SK-N-SH (cell line): ENCODE results near the gene SELENOM. TPM values are rescaled to one million over a fixed set of nuclear protein-coding genes. Genes with fewer than 3 reads are reported as not detected.
A peak's percentile ranks its signal among the peaks of the same experiment; 100 is the strongest.

Experiments
- CTCF ChIA-PET: fragments of 300-600, 350-600 bp; formaldehyde crosslinking; extraction: SDS; loops from one replicate; lab custom pipeline; 2021; lab: Yijun Ruan, JAX
- POLR2A ChIA-PET: fragments of 350-600 bp; sonication (Branson Sonifier 250); formaldehyde crosslinking; extraction: SDS; loops from one replicate; lab custom pipeline; 2020; ENCODE audit warnings: antibody characterized with exemption, inconsistent platforms; lab: Yijun Ruan, JAX
- DNase-seq: peaks from one replicate; pipeline ENCODE4 v3.0.0; 2012
- H2AFZ ChIP-seq: fragments of 200-600 bp; sonication (generic); 2 replicates; pipeline ENCODE4 v1.8.1; 2016; ENCODE audit warnings: antibody characterized with exemption, mild to moderate bottlenecking, low read depth
- H3F3A ChIP-seq: fragments of 200-600 bp; sonication (generic); replicated peaks from 2 replicates; pipeline ENCODE3; 2016; ENCODE audit warnings: antibody characterized with exemption, mild to moderate bottlenecking; ENCODE audit not compliant: insufficient read depth
- H3K27ac ChIP-seq, 2 experiments: fragments of 200-500 bp in 1 of 2; fragments of 200-600 bp in 1 of 2; sonication (Bioruptor generic) in 1 of 2; sonication (generic), shearing (Covaris generic) in 1 of 2; 2 replicates each; pipeline versions ENCODE4 v1.5.1 to v1.6.1; 2014 to 2016; ENCODE audit warnings: low read depth in 2 of 2, inconsistent platforms in 1 of 2, low read length in 1 of 2, mild to moderate bottlenecking in 1 of 2, mixed read lengths in 1 of 2
- H3K27me3 ChIP-seq: fragments of 200-600 bp; sonication (generic), shearing (Covaris generic); 2 replicates; pipeline ENCODE4 v1.6.1; 2016; ENCODE audit warnings: mixed run types; ENCODE audit not compliant: insufficient read depth
- H3K36me3 ChIP-seq, 2 experiments: fragments of 200-500 bp in 1 of 2; fragments of 200-600 bp in 1 of 2; sonication (Bioruptor generic) in 1 of 2; sonication (generic) in 1 of 2; replicated peaks in 1 of 2; 2 replicates each; pipeline versions ENCODE3 to v1.5.1; 2014 to 2016; ENCODE audit warnings: low read length in 1 of 2, mild to moderate bottlenecking in 1 of 2; ENCODE audit not compliant: insufficient read depth in 2 of 2, control insufficient read depth in 1 of 2
- H3K4me1 ChIP-seq, 2 experiments: fragments of 200-500 bp in 1 of 2; fragments of 200-600 bp in 1 of 2; sonication (Bioruptor generic) in 1 of 2; sonication (generic), shearing (Covaris generic) in 1 of 2; 2 replicates each; pipeline versions ENCODE4 v1.5.1 to v1.6.1; 2014 to 2016; ENCODE audit warnings: low read depth in 1 of 2, low read length in 1 of 2, mixed run types in 1 of 2; ENCODE audit not compliant: insufficient read depth in 2 of 2, control insufficient read depth in 1 of 2
- H3K4me2 ChIP-seq: fragments of 200-600 bp; sonication (generic), shearing (Covaris generic); 2 replicates; pipeline ENCODE4 v1.6.1; 2017; ENCODE audit warnings: mixed run types
- H3K4me3 ChIP-seq, 2 experiments: fragments of 200-500 bp in 1 of 2; fragments of 200-600 bp in 1 of 2; sonication (Bioruptor generic) in 1 of 2; sonication (generic), shearing (Covaris generic) in 1 of 2; 2 replicates each; pipeline versions ENCODE4 v1.5.1 to v1.8.1; 2014 to 2016; ENCODE audit warnings: low read depth in 2 of 2, inconsistent platforms in 1 of 2, low read length in 1 of 2, mild to moderate bottlenecking in 1 of 2, mixed read lengths in 1 of 2, moderate library complexity in 1 of 2
- H3K79me2 ChIP-seq: fragments of 200-600 bp; sonication (generic); 2 replicates; pipeline ENCODE4 v1.8.1; 2017; ENCODE audit warnings: mild to moderate bottlenecking; ENCODE audit not compliant: insufficient read depth
- H3K9ac ChIP-seq: fragments of 200-600 bp; sonication (generic); 2 replicates; pipeline ENCODE4 v1.6.1; 2017; ENCODE audit warnings: mixed run types
- H3K9me2 ChIP-seq: fragments of 200-600 bp; sonication (generic); 2 replicates; pipeline ENCODE4 v1.6.1; 2017; ENCODE audit warnings: mixed run types
- H3K9me3 ChIP-seq: fragments of 200-600 bp; sonication (generic); 2 replicates; pipeline ENCODE4 v1.6.1; 2017; ENCODE audit warnings: mixed run types, mild to moderate bottlenecking, moderate library complexity
- H4K20me1 ChIP-seq: fragments of 200-600 bp; sonication (generic); 2 replicates; pipeline ENCODE4 v1.6.1; 2017; ENCODE audit warnings: mild to moderate bottlenecking, mixed run types; ENCODE audit not compliant: insufficient read depth
- EP300 ChIP-seq, 2 experiments: IDR thresholded peaks; 2 replicates each; pipeline versions ENCODE4 v1.4.0 to v1.6.1; 2012; ENCODE audit warnings: borderline replicate concordance in 1 of 2, low read depth in 1 of 2, low read length in 1 of 2
- EZH2phosphoT487 ChIP-seq: fragments of 200-600 bp; sonication (generic); IDR thresholded peaks from 2 replicates; pipeline ENCODE4 v1.6.1; 2017; ENCODE audit warnings: low read depth, mixed run types, mild to moderate bottlenecking, antibody characterized with exemption, moderate library complexity, borderline replicate concordance
- FOSL2 ChIP-seq: IDR thresholded peaks from 2 replicates; pipeline ENCODE4 v1.4.0; 2012; ENCODE audit warnings: low read depth, mild to moderate bottlenecking, moderate library complexity, borderline replicate concordance
- GATA2 ChIP-seq: sonication (generic); formaldehyde crosslinking; IDR thresholded peaks from 2 replicates; pipeline ENCODE4 v1.5.0; 2020; ENCODE audit warnings: mild to moderate bottlenecking, missing genetic modification reagents
- JUND ChIP-seq: IDR thresholded peaks from 2 replicates; pipeline ENCODE4 v1.4.0; 2012
- NFIC ChIP-seq: IDR thresholded peaks from 2 replicates; pipeline ENCODE4 v1.4.0; 2012; ENCODE audit warnings: borderline replicate concordance
- RCOR1 ChIP-seq: fragments of 150-350 bp; IDR thresholded peaks from 2 replicates; pipeline ENCODE4 v1.6.1; 2017; ENCODE audit warnings: antibody characterized with exemption, low read length
- RFX5 ChIP-seq: IDR thresholded peaks from 2 replicates; pipeline ENCODE4 v1.6.1; 2012; ENCODE audit warnings: mild to moderate bottlenecking, improper control_type of control experiment, low read length
- USF1 ChIP-seq: IDR thresholded peaks from 2 replicates; pipeline ENCODE4 v1.4.0; 2012; ENCODE audit warnings: low read depth, borderline replicate concordance
- USF2 ChIP-seq: fragments of 150-350 bp; IDR thresholded peaks from 2 replicates; pipeline ENCODE4 v1.6.1; 2017; ENCODE audit warnings: antibody characterized with exemption, low read length, low read depth, borderline replicate concordance
- WGBS: methylation state at CpG from one replicate; pipeline ENCODE4 v1.1.6; 2017; ENCODE audit warnings: low lambda C conversion rate; 5-methylcytosine and 5-hydroxymethylcytosine counted together
- polyA plus RNA-seq, 3 experiments: library from polyadenylated mRNA; depleted of rRNA; stranded (reverse); fragments of >200 nt; gene quantifications; 2 replicates each; pipeline ENCODE4 v1.2.3, GENCODE V29; 2012
- TF ChIP-seq, protein P1 (sequence below): IDR thresholded peaks from 2 replicates; pipeline ENCODE4; 2012
- TF ChIP-seq, protein P2 (sequence below): IDR thresholded peaks from 2 replicates; pipeline ENCODE4 v1.4.0; 2012; ENCODE audit warnings: low read depth
- TF ChIP-seq, protein P3 (sequence below): IDR thresholded peaks from 2 replicates; pipeline ENCODE4 v1.4.0; 2012; ENCODE audit warnings: low read depth, borderline replicate concordance
- TF ChIP-seq, protein P4 (sequence below): IDR thresholded peaks from 2 replicates; pipeline ENCODE4 v1.6.1; 2012; ENCODE audit warnings: mild to moderate bottlenecking, low read depth, low read length, moderate library complexity

SELENOM gene
- polyA plus RNA-seq, 1 of the 3 experiments (the other 2 are of a cell fraction) = 117 TPM

- no peaks in the 10 kb centered on the region for H3K9me2 ChIP-seq
- peaks cover under 1% of the 10 kb centered on the region for H3F3A ChIP-seq
- H3K36me3 ChIP-seq = peaks cover 12 to 39% of the 10 kb centered on the region in 2 experiments
- POLR2A ChIA-PET = interaction anchor here (1.2 kb wide), 2 partner anchors 9 to 13 kb away, joined by 3 to 7 read pairs; partner anchors contain the start of gene SMTN
- H3K4me3 ChIP-seq = no peak overlapping the region
- no peak overlapping the region for H3K4me2 ChIP-seq
- no peaks in the 10 kb centered on the region; a peak in 1 of 4 replicates for H3K4me1 ChIP-seq
- no peaks in the 10 kb centered on the region for H3K9me3 ChIP-seq
- 70% methylated on average over 3 of the region's 5 CpGs for WGBS
- no peak for TF ChIP-seq RCOR1
- no peak for TF ChIP-seq USF2
- TF ChIP-seq FOSL2 = no peak
- TF ChIP-seq, protein P1, sequence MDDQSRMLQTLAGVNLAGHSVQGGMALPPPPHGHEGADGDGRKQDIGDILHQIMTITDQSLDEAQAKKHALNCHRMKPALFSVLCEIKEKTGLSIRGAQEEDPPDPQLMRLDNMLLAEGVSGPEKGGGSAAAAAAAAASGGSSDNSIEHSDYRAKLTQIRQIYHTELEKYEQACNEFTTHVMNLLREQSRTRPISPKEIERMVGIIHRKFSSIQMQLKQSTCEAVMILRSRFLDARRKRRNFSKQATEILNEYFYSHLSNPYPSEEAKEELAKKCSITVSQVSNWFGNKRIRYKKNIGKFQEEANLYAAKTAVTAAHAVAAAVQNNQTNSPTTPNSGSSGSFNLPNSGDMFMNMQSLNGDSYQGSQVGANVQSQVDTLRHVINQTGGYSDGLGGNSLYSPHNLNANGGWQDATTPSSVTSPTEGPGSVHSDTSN = no peak
- TF ChIP-seq JUND = no peak
- TF ChIP-seq EP300 (IDR thresholded peaks at IDR 0.05; ENCODE audit: borderline replicate concordance in 1 of 2, low read depth in 1 of 2, low read length in 1 of 2) = no peak
- no peak for TF ChIP-seq USF1
- TF ChIP-seq, all 33 proteins: peak for 0
- no peaks in the 10 kb centered on the region for H3K79me2 ChIP-seq
- peak; percentile 22 for DNase-seq
- CTCF ChIA-PET = interaction anchor here (1.0 to 4.7 kb wide), 8 partner anchors 9 to 179 kb away, joined by 3 to 39 read pairs (median 8); partner anchors contain the start of genes LIMK2, SELENOM and SMTN
- no peaks in the 10 kb centered on the region for H4K20me1 ChIP-seq
- no peaks in the 10 kb centered on the region for H3K27me3 ChIP-seq
- H3K27ac ChIP-seq = no peak overlapping the region
- no peak overlapping the region for H3K9ac ChIP-seq
- H2AFZ ChIP-seq = no peak overlapping the region
Measured at GRCh38 chr22:31094021-31094551, 13.3 kb downstream of the SELENOM start.

DNA sequence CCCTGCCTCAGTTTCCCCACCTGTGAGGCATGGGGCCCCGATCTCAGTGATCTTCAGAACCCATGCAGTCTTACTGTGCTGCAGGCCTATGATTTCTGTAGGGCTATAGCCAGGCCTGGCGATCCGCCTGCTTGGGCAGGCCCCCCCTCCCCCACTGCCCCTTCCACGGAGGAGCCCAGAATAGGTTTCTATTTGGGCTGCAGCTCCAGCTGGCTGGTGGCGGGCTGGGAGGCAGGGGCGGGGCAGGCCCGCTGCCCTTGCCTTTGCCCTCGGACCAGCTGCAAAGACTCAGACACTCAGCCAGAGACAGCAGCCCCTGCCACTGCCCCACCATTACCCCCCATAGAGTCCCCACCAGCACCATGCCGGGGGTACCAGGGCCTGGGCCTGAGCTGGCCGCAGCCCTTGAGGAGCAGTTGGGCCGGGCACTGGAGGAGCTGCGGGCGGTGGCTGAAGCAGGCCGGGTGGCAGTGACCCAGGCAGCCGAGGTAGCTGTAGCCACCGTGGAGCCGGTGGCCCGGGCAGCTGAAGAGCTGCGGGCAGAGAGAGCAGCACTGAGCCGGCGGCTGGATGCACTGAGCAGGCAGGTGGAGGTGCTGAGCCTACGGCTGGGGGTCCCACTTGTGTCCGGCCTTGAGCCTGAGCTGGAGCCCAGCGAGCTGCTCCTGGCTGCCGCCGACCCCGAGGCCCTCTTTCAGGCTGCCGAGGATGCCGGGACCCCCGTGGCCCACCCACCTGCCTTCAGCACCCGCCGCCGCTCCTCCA, 14.1 kb downstream of the SELENOM start:
- DNase-seq = peak; percentile 31
- WGBS = 97% methylated on average over 10 of the region's 33 CpGs
- H3K4me2 ChIP-seq = no peak overlapping the region
- ChIA-PET CTCF (interaction anchor here (0.6 to 4.7 kb wide), 10 partner anchors 8 to 180 kb away, joined by 3 to 39 read pairs (median 4); partner anchors contain the start of genes SELENOM and SMTN), POLR2A (interaction anchor here (1.0 to 1.2 kb wide), 3 partner anchors 8 to 12 kb away, joined by 3 to 7 read pairs (median 3); partner anchors contain the start of gene SMTN)
- H3K9me2 ChIP-seq = no peaks in the 10 kb centered on the region
- H3F3A ChIP-seq = no peaks in the 10 kb centered on the region
- no peak overlapping the region for H3K27ac ChIP-seq
- no peaks in the 10 kb centered on the region for H3K79me2 ChIP-seq
- no peaks in the 10 kb centered on the region for H4K20me1 ChIP-seq
- H3K36me3 ChIP-seq = peaks cover 12 to 41% of the 10 kb centered on the region in 2 experiments
- no peak overlapping the region for H2AFZ ChIP-seq
- no peak overlapping the region for H3K9ac ChIP-seq
- no peak overlapping the region for H3K4me3 ChIP-seq
- H3K9me3 ChIP-seq = no peaks in the 10 kb centered on the region
- H3K4me1 ChIP-seq = no peaks in the 10 kb centered on the region; a peak in 1 of 4 replicates
- no peaks in the 10 kb centered on the region for H3K27me3 ChIP-seq
- no peak for TF ChIP-seq USF1
- TF ChIP-seq, protein P2, sequence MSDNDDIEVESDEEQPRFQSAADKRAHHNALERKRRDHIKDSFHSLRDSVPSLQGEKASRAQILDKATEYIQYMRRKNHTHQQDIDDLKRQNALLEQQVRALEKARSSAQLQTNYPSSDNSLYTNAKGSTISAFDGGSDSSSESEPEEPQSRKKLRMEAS = no peak
- TF ChIP-seq EZH2phosphoT487 = no peak
- no peak for TF ChIP-seq NFIC
- TF ChIP-seq, protein P3, sequence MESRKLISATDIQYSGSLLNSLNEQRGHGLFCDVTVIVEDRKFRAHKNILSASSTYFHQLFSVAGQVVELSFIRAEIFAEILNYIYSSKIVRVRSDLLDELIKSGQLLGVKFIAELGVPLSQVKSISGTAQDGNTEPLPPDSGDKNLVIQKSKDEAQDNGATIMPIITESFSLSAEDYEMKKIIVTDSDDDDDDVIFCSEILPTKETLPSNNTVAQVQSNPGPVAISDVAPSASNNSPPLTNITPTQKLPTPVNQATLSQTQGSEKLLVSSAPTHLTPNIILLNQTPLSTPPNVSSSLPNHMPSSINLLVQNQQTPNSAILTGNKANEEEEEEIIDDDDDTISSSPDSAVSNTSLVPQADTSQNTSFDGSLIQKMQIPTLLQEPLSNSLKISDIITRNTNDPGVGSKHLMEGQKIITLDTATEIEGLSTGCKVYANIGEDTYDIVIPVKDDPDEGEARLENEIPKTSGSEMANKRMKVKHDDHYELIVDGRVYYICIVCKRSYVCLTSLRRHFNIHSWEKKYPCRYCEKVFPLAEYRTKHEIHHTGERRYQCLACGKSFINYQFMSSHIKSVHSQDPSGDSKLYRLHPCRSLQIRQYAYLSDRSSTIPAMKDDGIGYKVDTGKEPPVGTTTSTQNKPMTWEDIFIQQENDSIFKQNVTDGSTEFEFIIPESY = no peak
- TF ChIP-seq, protein P4, sequence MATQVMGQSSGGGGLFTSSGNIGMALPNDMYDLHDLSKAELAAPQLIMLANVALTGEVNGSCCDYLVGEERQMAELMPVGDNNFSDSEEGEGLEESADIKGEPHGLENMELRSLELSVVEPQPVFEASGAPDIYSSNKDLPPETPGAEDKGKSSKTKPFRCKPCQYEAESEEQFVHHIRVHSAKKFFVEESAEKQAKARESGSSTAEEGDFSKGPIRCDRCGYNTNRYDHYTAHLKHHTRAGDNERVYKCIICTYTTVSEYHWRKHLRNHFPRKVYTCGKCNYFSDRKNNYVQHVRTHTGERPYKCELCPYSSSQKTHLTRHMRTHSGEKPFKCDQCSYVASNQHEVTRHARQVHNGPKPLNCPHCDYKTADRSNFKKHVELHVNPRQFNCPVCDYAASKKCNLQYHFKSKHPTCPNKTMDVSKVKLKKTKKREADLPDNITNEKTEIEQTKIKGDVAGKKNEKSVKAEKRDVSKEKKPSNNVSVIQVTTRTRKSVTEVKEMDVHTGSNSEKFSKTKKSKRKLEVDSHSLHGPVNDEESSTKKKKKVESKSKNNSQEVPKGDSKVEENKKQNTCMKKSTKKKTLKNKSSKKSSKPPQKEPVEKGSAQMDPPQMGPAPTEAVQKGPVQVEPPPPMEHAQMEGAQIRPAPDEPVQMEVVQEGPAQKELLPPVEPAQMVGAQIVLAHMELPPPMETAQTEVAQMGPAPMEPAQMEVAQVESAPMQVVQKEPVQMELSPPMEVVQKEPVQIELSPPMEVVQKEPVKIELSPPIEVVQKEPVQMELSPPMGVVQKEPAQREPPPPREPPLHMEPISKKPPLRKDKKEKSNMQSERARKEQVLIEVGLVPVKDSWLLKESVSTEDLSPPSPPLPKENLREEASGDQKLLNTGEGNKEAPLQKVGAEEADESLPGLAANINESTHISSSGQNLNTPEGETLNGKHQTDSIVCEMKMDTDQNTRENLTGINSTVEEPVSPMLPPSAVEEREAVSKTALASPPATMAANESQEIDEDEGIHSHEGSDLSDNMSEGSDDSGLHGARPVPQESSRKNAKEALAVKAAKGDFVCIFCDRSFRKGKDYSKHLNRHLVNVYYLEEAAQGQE = no peak
- TF ChIP-seq GATA2 (CRISPR knock-in tag) = no peak
- TF ChIP-seq RFX5 = no peak
